Activated T-cell treated with anti-CD3 and anti-CD28 coated beads for 48 hours (primary cell): Measurements from ENCODE around the gene SLC35F3.

ENCODE experiments used
- DNase-seq: peaks from one replicate; pipeline ENCODE4 v3.0.0-alpha.2; 2020; ENCODE audit warnings: low read depth

Gene SLC35F3

DNA sequence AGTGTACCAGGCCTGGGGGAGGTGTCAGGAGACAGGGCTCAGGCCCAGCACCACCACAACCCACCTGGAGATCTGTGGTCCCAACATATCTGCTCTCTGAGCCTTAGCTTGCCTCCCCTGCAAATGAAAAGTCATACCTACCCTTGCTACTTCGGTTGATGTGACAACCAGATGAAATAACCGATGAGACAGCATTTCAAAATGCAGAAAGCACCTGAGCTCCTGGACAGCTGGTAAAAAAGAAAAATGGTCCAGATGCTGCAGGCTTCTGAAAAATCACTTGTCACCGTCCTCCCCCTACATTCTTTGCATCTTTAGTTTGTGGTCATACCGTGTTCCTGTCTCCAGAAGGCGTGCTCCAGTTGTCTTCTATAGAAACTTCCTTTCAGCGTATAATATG is 416.8 kb downstream of the SLC35F3 start:
- no peak for DNase-seq

DNA sequence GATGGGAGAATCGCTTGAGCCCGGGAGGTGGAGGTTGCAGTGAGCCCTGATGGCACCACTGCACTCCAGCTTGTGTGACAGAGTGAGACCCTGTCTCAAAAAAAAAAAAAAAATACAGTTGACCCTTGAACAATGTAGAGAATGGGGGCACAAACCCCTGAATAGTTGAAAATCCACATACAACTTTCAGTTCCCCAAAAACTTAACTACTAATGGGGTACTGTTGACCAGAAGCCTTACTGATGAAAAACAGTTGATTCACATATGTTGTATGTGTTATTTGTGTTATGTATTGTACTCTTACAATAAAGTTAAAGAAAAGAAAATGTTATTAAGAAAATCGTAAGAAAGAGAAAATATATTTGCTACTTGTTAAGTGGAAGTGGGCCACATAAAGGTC is 417.6 kb downstream of the SLC35F3 start:
- DNase-seq, result no peak

DNA sequence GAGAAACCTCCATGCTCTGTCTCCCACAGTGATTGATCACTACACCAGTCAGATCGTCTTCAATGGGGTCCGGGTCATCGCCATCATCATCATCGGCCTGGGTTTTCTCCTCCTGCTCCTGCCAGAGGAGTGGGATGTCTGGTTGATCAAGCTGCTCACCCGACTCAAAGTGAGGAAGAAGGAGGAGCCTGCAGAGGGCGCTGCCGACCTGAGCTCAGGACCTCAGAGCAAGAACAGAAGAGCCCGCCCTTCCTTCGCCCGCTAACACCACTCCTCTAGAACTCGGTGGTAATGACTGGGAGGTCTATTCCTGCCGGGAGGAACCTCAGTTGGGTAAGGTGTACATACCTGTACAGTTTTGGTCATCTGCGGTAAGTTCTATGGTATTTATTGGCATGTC is 418.5 kb downstream of the SLC35F3 start:
- peak; percentile 45 for DNase-seq

DNA sequence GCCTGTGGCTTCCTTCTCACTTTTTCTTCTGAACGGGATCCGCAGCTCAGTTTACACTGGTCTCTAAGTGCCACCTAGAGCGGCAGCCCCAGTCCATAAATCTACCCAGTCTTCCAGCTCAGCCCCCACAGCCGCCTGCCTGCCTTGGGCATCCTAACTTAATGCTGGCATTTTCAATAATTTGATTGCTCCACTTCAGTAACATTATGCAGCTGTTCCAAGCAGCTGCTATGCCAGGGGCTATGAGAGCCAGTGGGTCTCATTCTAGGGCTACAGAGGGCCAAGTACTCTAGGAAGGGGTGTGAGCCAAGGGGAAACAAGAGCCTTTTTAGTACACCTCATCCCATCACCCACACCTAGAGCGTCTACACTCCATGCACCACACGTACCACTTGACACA is 420.3 kb downstream of the SLC35F3 start:
- no peak for DNase-seq

DNA sequence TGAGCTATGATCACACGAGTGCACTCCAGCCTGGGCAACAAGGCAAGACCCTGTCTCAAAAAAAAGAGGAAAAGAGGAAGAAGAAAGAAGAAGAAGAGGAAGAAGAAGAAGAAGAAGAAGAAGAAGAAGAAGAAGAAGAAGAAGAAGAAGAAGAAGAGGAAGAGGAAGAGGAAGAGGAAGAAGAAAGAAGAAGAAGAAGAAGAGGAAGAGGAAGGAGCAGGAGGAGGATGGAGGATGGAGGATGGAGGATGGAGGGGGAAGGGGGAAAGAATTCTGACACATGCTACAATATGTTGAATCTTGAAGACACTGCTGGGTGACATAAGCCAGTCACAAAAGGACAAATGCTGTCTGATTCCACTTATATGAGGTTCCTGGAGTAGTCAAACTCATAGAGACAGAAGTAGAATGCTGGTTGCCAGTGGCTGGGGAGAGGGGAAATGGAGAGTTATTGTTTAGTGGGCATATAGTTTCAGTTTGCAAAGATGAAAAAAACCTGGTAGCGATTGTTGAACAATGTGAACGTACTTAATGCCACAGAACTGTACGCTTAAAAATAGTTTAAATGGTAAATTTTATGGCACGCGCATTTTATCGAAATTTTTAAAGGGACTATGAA is 421.5 kb downstream of the SLC35F3 start:
- no peak for DNase-seq

DNA sequence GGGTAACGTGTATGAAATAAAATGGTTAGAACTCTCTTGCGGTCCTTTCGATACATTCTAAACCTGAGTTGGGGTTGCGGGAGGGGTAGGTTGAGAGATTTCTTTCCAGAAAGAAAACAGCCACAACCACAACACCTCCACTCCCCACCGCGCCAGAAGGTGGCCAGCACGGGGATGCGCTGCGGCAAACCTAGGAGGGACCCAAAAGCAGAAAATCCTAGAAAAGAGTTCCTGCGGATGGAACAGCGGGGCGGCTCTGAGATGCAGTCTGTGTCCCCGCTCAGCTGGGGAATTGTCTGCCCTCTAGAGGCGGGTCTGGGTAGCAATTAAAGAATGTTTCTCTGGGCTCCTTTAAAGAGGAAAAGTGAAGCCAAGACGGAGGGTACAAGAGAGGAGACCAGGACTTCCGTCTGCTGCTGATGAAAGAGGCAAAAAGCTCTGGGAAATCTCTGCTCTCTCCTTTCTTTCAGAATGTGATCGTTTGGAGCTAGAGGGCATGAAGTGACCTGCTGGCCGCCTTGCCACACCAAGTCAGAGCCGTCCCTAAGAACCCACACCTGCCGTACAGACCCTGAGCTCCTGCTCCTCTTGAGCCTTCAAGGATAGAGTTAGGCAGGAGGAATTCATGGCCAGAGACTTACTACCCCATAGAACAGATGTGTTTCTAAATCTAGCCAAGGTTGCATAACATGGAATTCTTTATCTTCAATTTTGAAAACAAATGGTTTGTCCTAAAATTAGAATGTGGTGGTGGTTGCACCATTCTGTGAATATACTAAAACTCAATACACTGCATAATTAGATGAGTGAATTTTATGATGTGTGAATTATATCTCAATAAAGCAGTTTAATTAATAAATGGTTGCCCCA is 422.3 kb downstream of the SLC35F3 start:
- DNase-seq, result peak; percentile 55

DNA sequence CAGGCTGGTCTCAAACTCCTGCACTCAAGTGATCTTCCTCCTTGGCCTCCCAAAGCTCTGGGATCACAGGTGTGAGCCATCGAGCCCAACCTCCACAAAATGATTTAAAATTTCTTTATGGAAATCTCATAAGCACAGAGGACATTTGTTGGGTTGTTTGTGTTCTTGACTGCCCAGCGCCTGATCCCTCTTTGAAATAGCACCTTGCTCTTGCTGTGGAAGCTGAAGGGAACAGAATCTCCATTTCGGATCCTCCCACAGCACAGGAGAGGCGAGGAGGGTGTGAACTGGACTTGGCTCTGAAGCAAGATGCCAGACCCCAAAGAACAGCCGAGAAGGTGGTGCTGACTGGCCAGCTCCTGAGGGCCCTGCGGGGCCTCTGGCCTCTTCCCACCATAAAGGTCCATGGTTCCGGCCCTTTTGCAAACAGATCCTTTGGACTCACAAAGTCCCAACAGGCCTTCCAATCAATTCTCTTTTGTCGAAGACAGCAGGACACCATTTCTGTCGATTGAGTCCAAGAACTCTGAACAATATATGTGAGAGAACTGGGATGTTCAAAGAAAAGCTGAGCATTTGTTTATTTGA is 423.2 kb downstream of the SLC35F3 start:
- DNase-seq, result no peak

DNA sequence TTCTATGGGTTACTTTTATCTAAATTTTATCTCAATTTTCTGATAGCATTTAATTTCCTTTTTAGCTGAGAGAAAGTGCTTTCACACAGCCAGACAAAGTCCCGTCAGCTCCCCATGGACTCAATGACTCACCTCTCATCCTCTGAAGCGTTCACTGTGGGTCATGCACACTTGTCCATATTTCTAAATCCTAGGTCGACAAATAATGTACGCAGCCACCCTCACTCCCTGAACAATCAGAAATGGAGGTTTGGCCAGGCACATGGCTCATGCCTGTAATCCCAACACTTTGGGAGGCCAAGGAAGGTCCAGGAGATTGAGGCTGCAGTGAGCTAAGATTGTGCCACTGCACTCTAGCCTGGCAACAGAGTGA is 426.4 kb downstream of the SLC35F3 start:
- no peak for DNase-seq

DNA sequence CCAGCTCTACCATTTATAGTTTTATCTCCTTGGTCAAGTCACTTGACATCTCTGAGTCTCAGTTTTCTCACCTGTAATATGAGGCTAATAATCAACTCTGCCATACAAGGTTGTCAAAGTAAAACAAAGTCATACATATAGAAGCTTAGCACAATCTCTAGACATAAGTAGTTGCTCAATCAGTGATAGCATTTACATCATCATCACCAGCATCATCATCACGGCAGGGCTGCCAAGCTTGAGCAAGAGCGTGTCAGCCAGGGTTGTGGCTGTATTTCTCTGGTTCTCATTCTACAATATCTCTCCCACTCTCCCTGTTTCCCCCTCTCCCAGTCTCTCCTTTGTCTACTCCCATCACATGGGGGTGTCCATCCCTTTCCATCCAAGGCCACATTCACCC is 427.0 kb downstream of the SLC35F3 start:
- no peak for DNase-seq

DNA sequence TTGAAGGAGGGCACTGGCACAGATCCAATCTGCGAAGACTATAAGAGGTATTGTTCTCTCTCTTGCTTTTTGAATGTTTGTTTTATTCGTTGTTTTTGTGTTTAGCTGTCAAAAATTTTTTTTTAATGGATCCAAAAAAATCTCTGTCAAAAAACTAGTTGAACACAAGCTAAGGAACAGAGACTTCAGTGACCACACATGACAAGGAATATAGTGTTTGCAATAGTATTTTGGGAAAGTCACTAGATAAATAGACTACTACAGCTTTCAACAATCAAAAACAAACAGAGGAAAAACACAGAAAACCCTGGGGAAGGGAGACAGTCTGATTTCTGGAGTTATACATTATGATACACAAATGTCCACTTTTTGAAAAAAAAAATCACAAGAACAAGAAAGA is 431.9 kb downstream of the SLC35F3 start:
- DNase-seq, result no peak

DNA sequence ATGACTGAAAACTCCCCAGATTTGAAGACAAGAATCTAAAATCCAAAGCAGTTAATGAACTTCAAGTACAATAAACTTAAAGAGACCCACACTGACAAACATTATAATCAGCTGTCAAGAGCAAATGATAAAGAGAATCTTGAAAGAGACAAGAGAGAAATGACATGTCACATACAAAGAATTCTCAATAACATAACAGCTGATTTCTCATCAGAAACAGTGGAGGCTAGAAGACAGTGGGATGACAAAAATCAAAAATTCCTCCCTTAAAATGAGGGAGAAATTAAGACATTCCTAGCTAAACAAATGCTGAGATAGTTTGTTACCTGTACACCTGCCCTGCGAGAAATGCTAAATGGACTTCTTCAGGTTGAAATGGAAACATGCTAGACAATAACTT is 432.8 kb downstream of the SLC35F3 start:
- no peak for DNase-seq

DNA sequence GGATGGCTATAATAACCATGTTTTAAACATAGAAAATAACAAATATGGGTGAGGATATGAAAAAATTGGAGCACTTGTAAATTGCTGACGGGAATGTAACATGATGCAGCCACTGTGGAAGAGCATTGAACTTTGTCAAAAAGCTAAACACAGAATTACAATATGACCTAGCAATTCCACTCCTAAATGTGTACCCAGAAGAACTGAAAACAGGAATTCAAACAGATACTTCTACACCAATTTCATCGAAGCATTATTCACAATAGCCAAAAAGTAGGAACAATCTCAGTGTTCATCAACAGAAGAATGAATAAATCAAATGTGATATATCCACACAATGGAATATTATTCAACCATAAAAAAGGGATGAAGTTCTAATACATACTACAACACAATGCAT is 436.1 kb downstream of the SLC35F3 start:
- no peak for DNase-seq

DNA sequence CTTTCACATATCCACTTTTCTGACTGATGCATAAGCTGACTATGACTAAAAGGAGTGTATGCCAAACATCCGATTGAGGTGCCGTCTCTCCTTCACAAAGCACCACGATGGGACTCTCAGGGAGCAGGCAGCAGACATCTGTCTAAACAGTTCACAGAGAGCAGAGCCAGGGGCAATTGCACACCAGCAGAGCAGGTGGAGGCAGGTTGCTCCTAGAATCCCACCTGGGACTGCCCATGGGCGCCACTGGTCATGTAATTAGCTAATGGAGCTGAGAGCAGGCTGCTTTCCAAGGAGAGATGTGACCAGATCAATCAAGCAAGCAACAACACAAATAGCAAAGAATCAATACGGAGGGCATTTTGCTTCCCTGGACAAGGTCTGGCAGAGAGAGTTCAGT is 438.3 kb downstream of the SLC35F3 start:
- no peak for DNase-seq

DNA sequence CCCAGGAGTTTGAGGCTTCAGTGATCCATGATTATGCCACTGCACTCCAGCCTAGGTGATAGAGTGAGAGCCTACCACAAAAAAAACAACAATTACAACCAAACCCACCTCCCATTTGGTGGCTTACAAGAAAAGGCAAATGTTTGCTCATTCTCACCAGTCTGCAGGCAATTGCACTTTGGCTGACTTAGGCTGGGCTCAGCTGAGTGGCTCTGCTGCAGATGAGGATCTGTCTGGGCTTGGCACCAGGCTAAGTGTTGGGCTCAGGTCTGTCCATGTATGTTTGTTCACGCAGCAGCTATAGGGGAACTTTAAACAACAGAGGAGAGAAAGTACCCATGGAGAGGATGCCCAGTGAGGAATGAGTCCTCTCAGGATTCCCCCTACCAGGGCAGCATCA is 440.8 kb downstream of the SLC35F3 start:
- no peak for DNase-seq

DNA sequence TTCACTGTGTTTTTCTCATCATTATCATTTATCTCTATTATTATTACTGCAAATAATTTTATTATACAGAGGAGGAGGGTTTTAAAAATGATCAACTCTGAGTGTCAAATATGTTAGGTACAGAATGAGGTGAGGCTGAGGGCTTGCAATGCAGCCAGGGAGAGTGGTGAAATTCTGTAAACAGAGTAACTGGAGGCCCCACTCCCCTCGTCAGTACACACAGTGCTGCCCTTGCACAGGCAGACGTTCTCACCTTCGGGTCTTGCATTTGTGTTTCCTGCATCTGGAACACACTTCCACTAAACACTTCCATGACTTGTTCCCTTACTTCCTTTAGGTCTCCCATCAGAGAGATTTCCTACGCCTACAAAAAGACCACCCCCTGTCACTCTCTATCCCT is 444.5 kb downstream of the SLC35F3 start:
- no peak for DNase-seq

DNA sequence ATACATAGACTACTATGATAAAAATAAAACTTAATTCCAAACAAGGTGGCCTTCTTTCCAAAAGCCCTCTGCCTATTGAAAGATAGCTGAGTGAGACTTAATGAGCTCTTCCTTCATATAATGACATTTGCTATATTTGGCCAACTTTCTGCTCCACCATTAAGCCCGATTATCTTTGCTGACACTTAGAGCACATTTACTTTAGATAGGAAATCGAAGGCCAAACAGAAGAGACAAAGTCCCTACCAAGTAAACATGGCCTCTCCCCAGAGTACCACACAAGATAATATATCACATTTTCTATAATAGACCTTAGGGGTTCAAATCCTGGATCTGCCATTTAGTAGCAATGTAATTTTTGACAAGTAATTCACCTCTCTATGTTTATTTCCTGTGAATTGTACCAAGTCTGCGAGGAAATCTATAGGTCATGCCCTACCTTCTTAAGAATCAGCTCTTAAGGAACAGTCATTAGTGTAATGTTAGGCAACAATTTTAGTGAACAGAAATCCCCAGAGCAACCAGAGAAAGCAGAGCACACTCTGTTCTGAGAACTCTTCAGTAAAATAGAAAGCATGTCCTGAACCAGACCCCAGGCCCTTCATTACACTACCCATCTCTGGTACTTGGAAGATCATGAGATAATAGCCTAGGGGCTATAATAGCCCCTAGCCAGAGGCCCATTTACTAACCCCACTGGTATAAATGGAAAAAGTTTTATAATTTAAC is 451.5 kb downstream of the SLC35F3 start:
- DNase-seq, result no peak

DNA sequence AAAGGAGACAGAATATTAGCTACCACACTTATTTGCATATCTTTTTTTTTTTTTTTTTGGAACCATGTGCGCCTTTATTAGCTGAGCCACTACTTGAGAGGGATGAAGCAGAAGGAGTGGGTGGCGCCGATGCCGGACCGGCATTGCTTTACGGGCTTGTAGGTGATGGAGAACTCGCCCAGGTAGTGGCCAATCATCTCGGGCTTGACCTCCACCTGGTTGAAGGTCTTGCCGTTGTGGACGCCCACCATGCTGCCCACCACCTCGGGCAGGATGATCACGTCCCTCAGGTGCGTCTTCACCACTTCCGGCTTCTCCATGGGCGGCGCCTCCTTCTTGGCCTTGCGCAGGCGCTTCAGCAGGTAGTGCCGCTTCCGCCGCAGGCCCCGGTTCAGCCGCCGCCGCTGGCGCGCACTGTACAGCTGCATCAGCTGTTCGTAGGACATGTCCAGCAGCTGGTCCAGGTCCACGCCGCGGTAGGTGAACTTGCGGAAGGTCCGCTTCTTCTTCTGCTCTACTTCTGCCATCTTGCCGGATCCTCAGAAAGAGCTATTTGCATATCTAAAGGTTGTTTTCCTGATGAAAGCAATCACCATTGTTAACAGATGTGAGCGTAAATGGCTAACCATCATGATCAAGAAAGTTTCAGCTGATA is 452.3 kb downstream of the SLC35F3 start:
- peak; percentile 45 for DNase-seq

DNA sequence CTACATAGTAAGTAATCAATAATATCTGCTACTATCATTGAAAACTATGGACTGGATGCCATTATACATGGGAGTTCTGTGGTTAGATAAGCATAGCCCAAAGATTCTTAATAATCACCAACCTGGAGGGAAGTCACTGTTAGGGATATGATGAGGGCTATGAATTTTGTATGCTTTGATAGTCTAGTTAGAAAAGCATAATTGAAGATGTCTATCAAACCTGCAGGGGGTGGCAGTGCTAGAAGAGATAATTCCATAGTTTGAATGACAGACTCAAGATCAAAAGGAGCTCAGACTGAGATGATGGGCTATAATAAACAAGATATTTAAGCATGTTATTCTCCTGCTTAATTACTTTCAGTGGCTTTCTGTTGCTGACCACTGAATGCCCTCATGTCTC is 453.4 kb downstream of the SLC35F3 start:
- DNase-seq, result no peak

DNA sequence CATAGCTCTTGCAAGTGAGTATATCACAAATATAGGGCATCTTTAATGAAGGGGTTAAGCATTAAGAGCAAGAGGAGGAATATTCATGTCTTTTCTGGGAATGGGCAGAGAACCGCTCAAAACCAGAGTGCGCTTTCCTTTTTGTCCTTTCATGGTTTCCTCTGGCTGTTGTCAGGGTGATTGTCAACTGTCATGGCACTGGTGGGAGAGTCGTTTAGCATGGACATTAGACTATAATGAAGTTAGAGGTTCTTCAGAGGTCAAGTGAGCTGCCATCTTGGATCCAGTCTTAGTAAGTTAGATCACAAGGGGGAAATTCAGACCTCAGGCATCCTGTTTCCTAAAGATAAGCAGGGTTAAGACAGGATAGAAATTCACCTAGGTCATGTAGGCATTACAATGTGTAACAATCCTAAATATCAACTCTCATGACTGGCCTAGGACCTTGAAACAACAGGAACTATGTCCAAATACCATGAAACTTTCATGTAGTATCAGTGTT is 456.7 kb downstream of the SLC35F3 start:
- no peak for DNase-seq

DNA sequence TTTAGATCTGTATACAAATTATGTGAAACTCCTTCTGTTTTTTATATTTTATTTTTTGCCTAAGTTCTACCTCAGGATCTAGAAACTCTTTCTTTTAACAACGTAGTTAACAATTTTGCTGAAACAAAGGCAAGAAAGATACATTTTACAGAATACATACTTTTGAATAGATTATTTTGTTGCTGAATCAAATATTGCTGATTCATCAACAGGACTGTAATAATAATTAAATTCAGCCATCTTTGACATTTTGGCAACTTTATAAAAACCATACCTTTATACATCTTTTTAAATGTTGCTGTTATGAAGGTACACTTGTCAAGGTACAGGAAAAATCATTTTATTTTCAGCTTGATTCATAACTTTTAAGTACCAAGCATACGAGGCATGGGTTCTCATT is 458.1 kb downstream of the SLC35F3 start:
- no peak for DNase-seq

DNA sequence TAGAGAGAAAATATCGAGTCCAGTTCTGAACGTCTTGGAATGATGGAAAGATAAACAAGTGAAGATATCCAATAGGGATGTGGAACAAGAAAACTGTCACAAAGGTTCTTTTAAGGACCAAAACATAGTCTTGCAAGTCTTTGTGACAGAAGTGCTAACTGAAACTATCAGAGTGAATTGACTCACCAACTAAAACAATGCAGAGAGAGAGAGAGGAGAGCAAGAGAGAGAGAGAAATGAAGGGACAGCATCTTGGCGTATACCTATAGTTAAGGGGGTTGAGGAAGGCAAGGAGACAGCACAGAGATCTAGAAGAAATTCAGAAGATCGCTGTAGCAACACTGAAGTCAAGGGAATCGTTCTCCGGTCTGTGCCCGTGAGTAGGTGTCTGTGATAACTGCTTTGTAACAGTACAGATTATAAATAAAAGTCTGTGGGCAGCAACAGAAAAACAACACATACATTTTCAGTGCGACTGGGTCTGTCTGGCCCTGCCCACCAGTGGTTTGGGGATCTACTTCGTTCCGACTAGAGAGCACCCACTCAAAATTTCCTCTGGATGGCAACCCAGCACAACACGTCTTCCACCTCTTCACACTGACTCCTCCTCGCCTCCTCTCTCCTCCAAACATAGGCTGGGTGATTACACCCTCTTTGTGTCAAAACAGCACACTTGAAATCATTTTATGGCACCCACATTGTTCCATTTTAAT is 464.0 kb downstream of the SLC35F3 start:
- no peak for DNase-seq
